ENCODE measurements around the gene KRTAP10-3. TPM values are rescaled to one million over a fixed set of nuclear protein-coding genes. Genes with fewer than 3 reads are reported as not detected.
A peak's percentile ranks its signal among the peaks of the same experiment; 100 is the strongest.

The KRTAP10-3 gene
- total RNA-seq, 1 experiment from 2014 or later = not detected

DNA sequence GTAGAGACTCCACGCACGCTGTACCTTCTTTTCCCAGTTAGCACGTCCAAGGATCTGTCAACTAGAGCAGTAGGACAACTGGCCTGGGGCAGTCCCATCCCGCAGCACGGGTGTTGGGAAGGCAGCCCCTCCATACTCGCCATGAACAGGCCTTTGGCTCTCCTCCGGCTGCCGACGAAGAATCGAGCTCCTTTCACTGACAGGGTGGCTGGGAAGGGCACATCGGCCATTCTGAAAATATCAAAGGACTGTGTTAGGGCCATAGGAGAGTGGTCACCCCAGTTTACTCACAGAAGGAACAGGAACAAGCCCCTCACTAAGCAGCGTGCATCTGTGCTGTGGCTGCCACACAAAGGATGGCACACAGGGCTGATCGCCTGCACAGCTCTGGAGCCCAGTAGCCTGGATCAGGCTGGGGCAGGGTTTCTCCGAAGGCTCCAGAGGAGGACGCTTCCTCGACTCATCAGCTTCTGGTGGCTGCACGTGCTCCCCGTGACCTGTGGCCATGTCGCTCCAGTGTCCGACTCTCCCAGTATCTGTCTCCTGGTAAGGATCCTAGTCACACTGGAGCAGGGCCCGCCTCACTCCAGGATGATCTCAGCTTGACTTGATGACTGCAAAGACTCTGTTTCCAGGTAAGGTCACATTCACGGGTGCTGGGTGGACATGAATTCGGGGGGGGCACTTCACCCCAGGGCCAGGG, 27.5 kb downstream of the KRTAP10-3 start:
- no TSS peak for BruUV-seq (replicated peaks)
- POLR2A ChIA-PET = no interaction called here

GRCh38 chr21:44530221-44530902, 28.2 kb downstream of the KRTAP10-3 start:
- Histone ChIP-seq H3K36me3 (ENCODE audit: control insufficient read depth, insufficient read depth, low read length) (no peaks in the 10 kb centered on the region), H3K27me3 (replicated peaks; ENCODE audit: control insufficient read depth, insufficient read depth, low read length) (no peaks in the 10 kb centered on the region), H3K9me3 (no peaks in the 10 kb centered on the region), H3K4me1 (no peaks in the 10 kb centered on the region), H3K4me3 (ENCODE audit: low read depth, low read length) (no peak overlapping the region)
- POLR2A ChIA-PET = no interaction called here
- Mint-ChIP-seq H3K4me1 (ENCODE audit: low read depth, unreplicated experiment) (no peaks in the 10 kb centered on the region), H3K4me3 (ENCODE audit: unreplicated experiment) (no peak overlapping the region), H3K36me3 (ENCODE audit: insufficient read depth, unreplicated experiment) (no peaks in the 10 kb centered on the region), H3K9me3 (ENCODE audit: unreplicated experiment) (no peaks in the 10 kb centered on the region), H3K27me3 (ENCODE audit: insufficient read depth, unreplicated experiment) (peaks cover 6% of the 10 kb centered on the region), H3K27ac (ENCODE audit: unreplicated experiment) (no peak overlapping the region)
- intact Hi-C loops (cut with micrococcal nuclease; ENCODE audit: unreplicated experiment) = no loop called here
- DNase-seq = no peak
- BruUV-seq (replicated peaks) = no TSS peak
- TF ChIP-seq, protein P1, sequence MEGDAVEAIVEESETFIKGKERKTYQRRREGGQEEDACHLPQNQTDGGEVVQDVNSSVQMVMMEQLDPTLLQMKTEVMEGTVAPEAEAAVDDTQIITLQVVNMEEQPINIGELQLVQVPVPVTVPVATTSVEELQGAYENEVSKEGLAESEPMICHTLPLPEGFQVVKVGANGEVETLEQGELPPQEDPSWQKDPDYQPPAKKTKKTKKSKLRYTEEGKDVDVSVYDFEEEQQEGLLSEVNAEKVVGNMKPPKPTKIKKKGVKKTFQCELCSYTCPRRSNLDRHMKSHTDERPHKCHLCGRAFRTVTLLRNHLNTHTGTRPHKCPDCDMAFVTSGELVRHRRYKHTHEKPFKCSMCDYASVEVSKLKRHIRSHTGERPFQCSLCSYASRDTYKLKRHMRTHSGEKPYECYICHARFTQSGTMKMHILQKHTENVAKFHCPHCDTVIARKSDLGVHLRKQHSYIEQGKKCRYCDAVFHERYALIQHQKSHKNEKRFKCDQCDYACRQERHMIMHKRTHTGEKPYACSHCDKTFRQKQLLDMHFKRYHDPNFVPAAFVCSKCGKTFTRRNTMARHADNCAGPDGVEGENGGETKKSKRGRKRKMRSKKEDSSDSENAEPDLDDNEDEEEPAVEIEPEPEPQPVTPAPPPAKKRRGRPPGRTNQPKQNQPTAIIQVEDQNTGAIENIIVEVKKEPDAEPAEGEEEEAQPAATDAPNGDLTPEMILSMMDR (IDR thresholded peaks at IDR 0.05; ENCODE audit: insufficient read depth in 1 of 2, low read depth in 1 of 2, low read length in 1 of 2, severe bottlenecking in 1 of 2, unreplicated experiment in 1 of 2) = no peak
- CTCF ChIA-PET = interaction anchor here (1.2 kb wide), 1 partner anchor 20 kb away, joined by 3 read pairs; no protein-coding TSS in a partner anchor

More for the DNA sequence above, 27.5 kb downstream of the KRTAP10-3 start:
- TF ChIP-seq, protein P1 (IDR thresholded peaks at IDR 0.05; ENCODE audit: insufficient read depth in 1 of 2, low read depth in 1 of 2, low read length in 1 of 2, severe bottlenecking in 1 of 2, unreplicated experiment in 1 of 2) = no peak
- Histone ChIP-seq H3K36me3 (ENCODE audit: control insufficient read depth, insufficient read depth, low read length) (no peaks in the 10 kb centered on the region), H3K4me3 (ENCODE audit: low read depth, low read length) (no peak overlapping the region), H3K9me3 (no peaks in the 10 kb centered on the region), H3K4me1 (no peaks in the 10 kb centered on the region), H3K27me3 (replicated peaks; ENCODE audit: control insufficient read depth, insufficient read depth, low read length) (no peaks in the 10 kb centered on the region)
- H3K36me3 Mint-ChIP-seq (ENCODE audit: insufficient read depth, unreplicated experiment) = no peaks in the 10 kb centered on the region
- intact Hi-C loops (cut with micrococcal nuclease; ENCODE audit: unreplicated experiment) = no loop called here
- no peak overlapping the region for H3K4me3 Mint-ChIP-seq (ENCODE audit: unreplicated experiment)
- H3K4me1 Mint-ChIP-seq (ENCODE audit: low read depth, unreplicated experiment) = no peaks in the 10 kb centered on the region
- CTCF ChIA-PET = interaction anchor here (1.2 kb wide), 1 partner anchor 21 kb away, joined by 3 read pairs; no protein-coding TSS in a partner anchor
- H3K27me3 Mint-ChIP-seq (ENCODE audit: insufficient read depth, unreplicated experiment) = peaks cover 6% of the 10 kb centered on the region
- H3K9me3 Mint-ChIP-seq (ENCODE audit: unreplicated experiment) = no peaks in the 10 kb centered on the region
- DNase-seq = no peak
- no peak overlapping the region for H3K27ac Mint-ChIP-seq (ENCODE audit: unreplicated experiment)

- Mint-ChIP-seq H3K27ac (ENCODE audit: unreplicated experiment) (no peak overlapping the region), H3K27me3 (ENCODE audit: insufficient read depth, unreplicated experiment) (peaks cover 6% of the 10 kb centered on the region), H3K4me1 (ENCODE audit: low read depth, unreplicated experiment) (no peaks in the 10 kb centered on the region), H3K9me3 (ENCODE audit: unreplicated experiment) (no peaks in the 10 kb centered on the region), H3K36me3 (ENCODE audit: insufficient read depth, unreplicated experiment) (no peaks in the 10 kb centered on the region), H3K4me3 (ENCODE audit: unreplicated experiment) (no peak overlapping the region)
- Histone ChIP-seq H3K4me1 (no peaks in the 10 kb centered on the region), H3K4me3 (ENCODE audit: low read depth, low read length) (no peak overlapping the region), H3K36me3 (ENCODE audit: control insufficient read depth, insufficient read depth, low read length) (no peaks in the 10 kb centered on the region), H3K9me3 (peaks cover 4% of the 10 kb centered on the region), H3K27me3 (replicated peaks; ENCODE audit: control insufficient read depth, insufficient read depth, low read length) (no peaks in the 10 kb centered on the region)
- ChIA-PET POLR2A (no interaction called here), CTCF (no interaction called here)
- peak in 1 of 2 experiments; percentile 24 for DNase-seq
- TF ChIP-seq, protein P1 (IDR thresholded peaks at IDR 0.05; ENCODE audit: insufficient read depth in 1 of 2, low read depth in 1 of 2, low read length in 1 of 2, severe bottlenecking in 1 of 2, unreplicated experiment in 1 of 2) = no peak
- intact Hi-C loops (cut with micrococcal nuclease; ENCODE audit: unreplicated experiment) = no loop called here
- no TSS peak for BruUV-seq (replicated peaks)
Measured at GRCh38 chr21:44529503-44530125, 29.0 kb downstream of the KRTAP10-3 start.
